ENCODE results near the gene FNDC3B. TPM values are rescaled to one million over a fixed set of nuclear protein-coding genes. Genes with fewer than 3 reads are reported as not detected.

Gene FNDC3B
- total and polyA plus RNA-seq, 2 of the 8 experiments (the other 6 are each of a cell fraction or from before 2014, with no cell fraction given), result 14.1 to 44.4 TPM

GRCh38 chr3:172135820-172136219, 96.4 kb downstream of the FNDC3B start:
- Histone ChIP-seq H2BK5ac (ENCODE audit: low read depth, low read length) (0 out of 2 replicates have a peak overlapping the region, but pooled peaks have one; percentile 5), H3K9ac (replicated peaks in 1 of 4; ENCODE audit: extremely low read depth in 1 of 4, low read depth in 3 of 4, low read length in 3 of 4) (no peak overlapping the region), H3K27ac (ENCODE audit: low read depth, low read length) (0 out of 2 replicates have a peak overlapping the region, but pooled peaks have one; percentile 36), H4K5ac (ENCODE audit: insufficient read length, low read depth, low read length) (no peak overlapping the region), H3K36me3 (ENCODE audit: control insufficient read depth in 2 of 4, insufficient read depth in 4 of 4, low read length in 3 of 4) (no peaks in the 10 kb centered on the region; a peak in 1 of 8 replicates), H4K8ac (ENCODE audit: extremely low read depth, insufficient read depth, low read length) (no peak overlapping the region), H3K4me2 (ENCODE audit: insufficient read depth in 1 of 2, low read depth in 2 of 2, low read length in 2 of 2) (0 out of 4 replicates have a peak overlapping the region, but pooled peaks of 1 of the 2 experiments have one; percentile 34), H3K56ac (replicated peaks; ENCODE audit: insufficient read length, low read depth, low read length) (no peak overlapping the region), H3K27me3 (replicated peaks in 1 of 4; ENCODE audit: control insufficient read depth in 3 of 4, extremely low read depth in 1 of 4, insufficient read depth in 3 of 4, low read length in 3 of 4) (no peaks in the 10 kb centered on the region), H2AK5ac (ENCODE audit: low read depth, low read length) (no peak overlapping the region), H3K4me1 (replicated peaks in 1 of 4; ENCODE audit: control insufficient read depth in 3 of 4, insufficient read depth in 4 of 4, low read length in 3 of 4) (peaks cover 5 to 34% (median 24%) of the 10 kb centered on the region in 4 experiments), H2BK120ac (replicated peaks; ENCODE audit: low read depth, low read length) (no peak overlapping the region), H3K4ac (replicated peaks; ENCODE audit: insufficient read length, low read depth, low read length) (no peak overlapping the region), H3K14ac (ENCODE audit: insufficient read length) (no peak overlapping the region), H3K4me3 (ENCODE audit: extremely low read depth in 1 of 4, insufficient read depth in 2 of 4, low read depth in 3 of 4, low read length in 4 of 4) (peak overlapping the region in 1 of 4 experiments; percentile 13; a peak in 1 of 8 replicates), H4K91ac (replicated peaks; ENCODE audit: insufficient read length, low read length) (peak overlapping the region; percentile 38), H3K23me2 (ENCODE audit: low read depth, low read length) (no peaks in the 10 kb centered on the region), H3K23ac (ENCODE audit: insufficient read length) (no peak overlapping the region), H2BK15ac (ENCODE audit: low read length) (no peak overlapping the region), H3K79me2 (ENCODE audit: control insufficient read depth in 1 of 2, insufficient read depth in 2 of 2, low read length in 2 of 2) (peaks cover 0 to 31% of the 10 kb centered on the region in 2 experiments; a peak in 2 of 4 replicates), H3K18ac (ENCODE audit: extremely low read depth, low read length) (0 out of 2 replicates have a peak overlapping the region, but pooled peaks have one; percentile 1), H3K79me1 (ENCODE audit: low read depth, low read length) (no peaks in the 10 kb centered on the region), H2BK20ac (ENCODE audit: low read length) (0 out of 2 replicates have a peak overlapping the region, but pooled peaks have one; percentile 0), H3K9me3 (ENCODE audit: insufficient read depth in 2 of 2, low read depth in 1 of 2, low read length in 1 of 2) (no peaks in the 10 kb centered on the region), H2AFZ (ENCODE audit: low read length) (no peak overlapping the region), H4K20me1 (replicated peaks in 1 of 2; ENCODE audit: control insufficient read depth in 1 of 2, insufficient read depth in 2 of 2, low read length in 2 of 2) (no peaks in the 10 kb centered on the region), H2BK12ac (ENCODE audit: low read depth, low read length) (peak overlapping the region; percentile 5; the same call in 1 of the 2 replicates)
- POLR2A ChIA-PET (ENCODE audit: partially characterized antibody), result interaction anchor here (0.5 kb wide), 1 partner anchor 117 kb away, joined by 3 read pairs; no protein-coding TSS in a partner anchor
- 93% methylated on average over 2 of the region's 2 CpGs; no CpG with 5 or more reads in 1 of the 2 experiments for whole genome bisulfite sequencing, 2 experiments (ENCODE audit: extremely low coverage in 1 of 2, insufficient coverage in 1 of 2, insufficient read length in 1 of 2, insufficient replicate concordance in 2 of 2, low coverage in 1 of 2, low lambda C conversion rate in 2 of 2, missing lambda C conversion rate in 1 of 2)
- TF ChIP-seq GTF2F1 (IDR thresholded peaks at IDR 0.05; ENCODE audit: borderline replicate concordance, low read depth, low read length) (no peak), EP300 (IDR thresholded peaks at IDR 0.05; ENCODE audit: borderline replicate concordance in 1 of 2, low read depth in 2 of 2, low read length in 2 of 2) (no peak), SP4 (IDR thresholded peaks at IDR 0.05; ENCODE audit: low read length) (no peak), GABPA (IDR thresholded peaks at IDR 0.05; ENCODE audit: borderline replicate concordance, insufficient read depth, low read length) (no peak), SIX5 (IDR thresholded peaks at IDR 0.05; ENCODE audit: low read depth, low read length) (no peak)
- FAIRE-seq, result no peak
- DNase-seq (ENCODE audit: low read depth in 1 of 2, low spot score in 2 of 2), result no peak
- CTCF ChIA-PET (ENCODE audit: partially characterized antibody), result interaction anchor here (0.6 to 0.7 kb wide), 2 partner anchors 19 to 97 kb away, joined by 3 to 4 read pairs; partner anchors contain the start of gene FNDC3B
